ENCODE results near the gene AVP.
"Not testable (repeated sequence)": the region's sequence is repeated elsewhere in the genome, so short reads cannot be mapped to it uniquely, and the experiment has no call there.

AVP gene

GRCh38 chr20:3121955-3122610 lies 37.6 kb upstream of the AVP start:
- H3K4me1 ChIP-seq (ENCODE audit: control insufficient read depth in 1 of 2, insufficient read depth in 1 of 2, low read depth in 1 of 2, low read length in 1 of 2): peaks cover 3 to 4% of the 10 kb centered on the region in 2 experiments
- TF ChIP-seq CTCF (IDR thresholded peaks at IDR 0.05): no peak
- peaks cover 40% of the 10 kb centered on the region for H3K36me3 ChIP-seq
- H3K4me3 ChIP-seq (ENCODE audit: low read depth in 1 of 2, low read length in 1 of 2): no peak overlapping the region
- no peak overlapping the region for H3K27ac ChIP-seq
- no peaks in the 10 kb centered on the region for H3K27me3 ChIP-seq
- H3K9me3 ChIP-seq: no peaks in the 10 kb centered on the region

GRCh38 chr20:3121271-3121911 lies 36.9 kb upstream of the AVP start:
- H3K27ac ChIP-seq: no peak overlapping the region
- peaks cover 40% of the 10 kb centered on the region for H3K36me3 ChIP-seq
- no peaks in the 10 kb centered on the region for H3K9me3 ChIP-seq
- no peak overlapping the region for H3K4me3 ChIP-seq (ENCODE audit: low read depth in 1 of 2, low read length in 1 of 2)
- no peak for TF ChIP-seq CTCF (IDR thresholded peaks at IDR 0.05)
- peaks cover 3 to 4% of the 10 kb centered on the region in 2 experiments for H3K4me1 ChIP-seq (ENCODE audit: control insufficient read depth in 1 of 2, insufficient read depth in 1 of 2, low read depth in 1 of 2, low read length in 1 of 2)
- no peaks in the 10 kb centered on the region for H3K27me3 ChIP-seq

- Histone ChIP-seq H3K27ac (no peak overlapping the region), H3K27me3 (no peaks in the 10 kb centered on the region), H3K4me3 (ENCODE audit: low read depth in 1 of 2, low read length in 1 of 2) (no peak overlapping the region), H3K9me3 (no peaks in the 10 kb centered on the region), H3K36me3 (peaks cover 40% of the 10 kb centered on the region), H3K4me1 (ENCODE audit: control insufficient read depth in 1 of 2, insufficient read depth in 1 of 2, low read depth in 1 of 2, low read length in 1 of 2) (peaks cover 17 to 22% of the 10 kb centered on the region in 2 experiments)
- TF ChIP-seq CTCF (IDR thresholded peaks at IDR 0.05): no peak
Measured at GRCh38 chr20:3119044-3119443, 34.5 kb upstream of the AVP start.

- H3K27me3 ChIP-seq; H3K4me3 ChIP-seq (ENCODE audit: low read depth in 1 of 2, low read length in 1 of 2); H3K9me3 ChIP-seq; H3K27ac ChIP-seq: not testable (repeated sequence)
- H3K4me1 ChIP-seq (ENCODE audit: control insufficient read depth in 1 of 2, insufficient read depth in 1 of 2, low read depth in 1 of 2, low read length in 1 of 2): peaks cover 29 to 32% of the 10 kb centered on the region in 2 experiments
- peaks cover 34% of the 10 kb centered on the region for H3K36me3 ChIP-seq
Measured at GRCh38 chr20:3117839-3118379, 33.4 kb upstream of the AVP start.

GRCh38 chr20:3116341-3116740 lies 31.8 kb upstream of the AVP start:
- H3K4me3 ChIP-seq (ENCODE audit: low read depth in 1 of 2, low read length in 1 of 2): no peak overlapping the region
- no peaks in the 10 kb centered on the region for H3K9me3 ChIP-seq
- no peak overlapping the region for H3K27ac ChIP-seq
- TF ChIP-seq CTCF (IDR thresholded peaks at IDR 0.05): no peak
- H3K27me3 ChIP-seq: no peaks in the 10 kb centered on the region
- H3K4me1 ChIP-seq (ENCODE audit: control insufficient read depth in 1 of 2, insufficient read depth in 1 of 2, low read depth in 1 of 2, low read length in 1 of 2): peaks cover 44 to 48% of the 10 kb centered on the region in 2 experiments
- H3K36me3 ChIP-seq: peaks cover 19% of the 10 kb centered on the region
